Psoas muscle (tissue), 8 donors: ENCODE measurements around the gene HAGH. TPM values are rescaled to one million over a fixed set of nuclear protein-coding genes. Genes with fewer than 3 reads are reported as not detected.

Source experiments
- ATAC-seq, 4 donors: fragments of 200-7000 bp; cut with Tn5 transposase; one replicate each; pipeline ENCODE4 v1.9.1; 2020; ENCODE audit warnings: moderate library complexity in 3 of 4, mild to moderate bottlenecking in 2 of 4
- DNase-seq, 2 donors: peaks; one replicate each; pipeline ENCODE4 v3.0.0-alpha.2; 2020
- H3K27ac ChIP-seq: fragments of 200-600 bp; one replicate; pipeline ENCODE4 v1.8.0; 2022
- H3K27me3 ChIP-seq, 3 donors: fragments of 200-600 bp in 1 of 3; one replicate each; pipeline versions ENCODE4 v1.6.1 to v1.8.0; 2013 to 2022; ENCODE audit warnings: low read length in 2 of 3, mild to moderate bottlenecking in 2 of 3, moderate library complexity in 1 of 3; ENCODE audit not compliant: insufficient read depth in 3 of 3
- H3K36me3 ChIP-seq, 2 donors: fragments of 200-600 bp in 1 of 2; one replicate each; pipeline versions ENCODE4 v1.6.1 to v1.8.0; 2013 to 2022; ENCODE audit warnings: low read depth in 1 of 2, mild to moderate bottlenecking in 1 of 2, moderate library complexity in 1 of 2; ENCODE audit not compliant: insufficient read depth in 1 of 2
- H3K4me1 ChIP-seq: fragments of 200-600 bp; one replicate; pipeline ENCODE4 v1.8.0; 2022
- H3K4me3 ChIP-seq: fragments of 200-600 bp; one replicate; pipeline ENCODE4 v1.8.0; 2022; ENCODE audit warnings: mild to moderate bottlenecking
- H3K9me3 ChIP-seq: fragments of 200-600 bp; one replicate; pipeline ENCODE4 v1.8.0; 2022
- WGBS, 3 donors: extraction: QIAGEN DNeasy Blood & Tissue Kit; methylation state at CpG; one replicate each; pipeline versions ENCODE4 v1.1.6 to v1.1.7; 2013; 5-methylcytosine and 5-hydroxymethylcytosine counted together
- intact Hi-C, 2 donors: fragments of 100-400 bp; cut with DNase I; formaldehyde crosslinking; loops; one replicate each; pipeline versions ENCODE4 v1.11.0 to v1.14.2; 2022
- polyA plus RNA-seq, 3 donors: library from polyadenylated mRNA; stranded (reverse); fragments of 200-250 nt; gene quantifications; one replicate each; pipeline ENCODE4 v1.2.3, GENCODE V29; 2013
- total RNA-seq, 4 donors: library from RNA; stranded (reverse); fragmentation: NEBNext Ultra II Directional in 2 of 4; extraction: Animal tissue kit (Norgen Biotek cat#: 25700) in 2 of 4; gene quantifications; one replicate each; pipeline versions ENCODE4 v1.2.1 to v1.2.4, GENCODE V29; 2021 to 2023
- TF ChIP-seq, protein P1 (sequence below): fragments of 200-600 bp; IDR thresholded peaks from one replicate; pipeline ENCODE4 v1.8.0; 2022; ENCODE audit warnings: antibody characterized with exemption
- donor health status: healthy with polysubstance abuse.
- donor health status: DM: no; HTN: no; CAD: no; lungs with moderate emphysema.
- donor health status: Bipolar disorder and iron deficiency.
- donor health status: healthy.
- donor health status: DM: yes; HTN: yes; CAD: no.
- donor health status: DM: no; HTN: no; CAD: no.
- donor health status: DM: no; HTN: no; CAD: no.
- donor health status: DM: yes; HTN: yes; CAD: no.

Gene HAGH
- total and polyA plus RNA-seq, 7 donors, result 112 to 277 (median 160) TPM

GRCh38 chr16:1792836-1793577, 33.6 kb downstream of the HAGH start:
- 76 to 89% (median 83%) methylated on average over 23 to 33 of the region's 33 CpGs for WGBS, 3 donors
- Histone ChIP-seq H3K9me3 (no peaks in the 10 kb centered on the region), H3K4me3 (no peak overlapping the region), H3K4me1 (no peaks in the 10 kb centered on the region), H3K27me3 (no peaks in the 10 kb centered on the region), H3K27ac (no peak overlapping the region), H3K36me3 (peaks cover 0 to 35% of the 10 kb centered on the region in 2 donors)
- TF ChIP-seq, protein P1, sequence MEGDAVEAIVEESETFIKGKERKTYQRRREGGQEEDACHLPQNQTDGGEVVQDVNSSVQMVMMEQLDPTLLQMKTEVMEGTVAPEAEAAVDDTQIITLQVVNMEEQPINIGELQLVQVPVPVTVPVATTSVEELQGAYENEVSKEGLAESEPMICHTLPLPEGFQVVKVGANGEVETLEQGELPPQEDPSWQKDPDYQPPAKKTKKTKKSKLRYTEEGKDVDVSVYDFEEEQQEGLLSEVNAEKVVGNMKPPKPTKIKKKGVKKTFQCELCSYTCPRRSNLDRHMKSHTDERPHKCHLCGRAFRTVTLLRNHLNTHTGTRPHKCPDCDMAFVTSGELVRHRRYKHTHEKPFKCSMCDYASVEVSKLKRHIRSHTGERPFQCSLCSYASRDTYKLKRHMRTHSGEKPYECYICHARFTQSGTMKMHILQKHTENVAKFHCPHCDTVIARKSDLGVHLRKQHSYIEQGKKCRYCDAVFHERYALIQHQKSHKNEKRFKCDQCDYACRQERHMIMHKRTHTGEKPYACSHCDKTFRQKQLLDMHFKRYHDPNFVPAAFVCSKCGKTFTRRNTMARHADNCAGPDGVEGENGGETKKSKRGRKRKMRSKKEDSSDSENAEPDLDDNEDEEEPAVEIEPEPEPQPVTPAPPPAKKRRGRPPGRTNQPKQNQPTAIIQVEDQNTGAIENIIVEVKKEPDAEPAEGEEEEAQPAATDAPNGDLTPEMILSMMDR, result no peak
- intact Hi-C loops, result no loop called here
- no peak for ATAC-seq
- peak in 1 of 2 donors; percentile 16 for DNase-seq

GRCh38 chr16:1791943-1792812, 34.4 kb downstream of the HAGH start:
- TF ChIP-seq, protein P1, result no peak
- DNase-seq, result no peak
- 83 to 88% (median 85%) methylated on average over 53 to 59 of the region's 59 CpGs for WGBS, 3 donors
- Histone ChIP-seq H3K9me3 (no peaks in the 10 kb centered on the region), H3K4me1 (no peaks in the 10 kb centered on the region), H3K36me3 (peaks cover 0 to 43% of the 10 kb centered on the region in 2 donors), H3K4me3 (no peak overlapping the region), H3K27ac (no peak overlapping the region), H3K27me3 (no peaks in the 10 kb centered on the region)
- no peak for ATAC-seq
- intact Hi-C loops, result no loop called here

- peaks cover 0 to 51% of the 10 kb centered on the region in 2 donors for H3K36me3 ChIP-seq
- no peaks in the 10 kb centered on the region for H3K27me3 ChIP-seq
- no peaks in the 10 kb centered on the region for H3K4me1 ChIP-seq
- WGBS, 3 donors, result 92 to 94% (median 94%) methylated on average over 50 to 53 of the region's 53 CpGs
- intact Hi-C loops, result no loop called here
- H3K9me3 ChIP-seq, result no peaks in the 10 kb centered on the region
- no peak overlapping the region for H3K27ac ChIP-seq
- H3K4me3 ChIP-seq, result no peak overlapping the region
- TF ChIP-seq, protein P1, result no peak
- no peak for ATAC-seq
- no peak for DNase-seq
Observed at GRCh38 chr16:1791256-1791942, 35.2 kb downstream of the HAGH start.

DNA sequence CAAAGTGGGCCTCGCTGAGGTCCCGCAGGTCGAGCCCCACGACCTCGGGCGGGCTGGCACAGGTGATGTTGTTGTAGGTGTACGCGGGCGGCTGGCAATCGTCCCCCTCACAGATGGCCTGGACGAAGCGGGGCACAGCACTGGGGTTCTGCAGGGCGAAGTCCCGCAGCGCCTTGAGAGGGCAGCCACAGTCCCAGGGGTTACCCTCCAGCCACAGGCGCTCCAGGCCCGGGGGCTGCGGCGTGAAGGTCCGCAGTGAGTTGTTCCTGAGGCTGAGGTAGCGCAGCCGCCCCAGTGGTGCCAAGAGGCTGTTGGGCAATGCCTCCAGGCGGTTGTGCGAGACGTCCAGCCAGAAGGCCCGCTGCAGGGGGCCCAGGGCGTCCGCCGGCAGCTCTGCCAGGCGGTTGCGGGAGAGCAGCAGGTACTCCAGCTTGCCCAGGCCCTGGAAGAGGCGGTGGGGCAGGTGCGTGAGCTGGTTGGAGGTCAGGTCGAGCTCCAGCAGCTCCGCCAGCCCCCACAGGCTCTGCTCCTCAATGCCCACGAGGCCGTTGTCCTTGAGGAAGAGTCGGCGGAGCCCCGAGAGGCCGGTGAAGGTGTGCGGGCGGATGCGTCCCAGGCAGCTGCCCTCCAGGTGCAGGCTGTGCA, 35.9 kb downstream of the HAGH start:
- 91 to 94% (median 92%) methylated on average over 44 of the region's 44 CpGs for WGBS, 3 donors
- intact Hi-C loops, result no loop called here
- Histone ChIP-seq H3K4me1 (no peaks in the 10 kb centered on the region), H3K27ac (no peak overlapping the region), H3K9me3 (no peaks in the 10 kb centered on the region), H3K27me3 (no peaks in the 10 kb centered on the region), H3K4me3 (no peak overlapping the region), H3K36me3 (peaks cover 0 to 57% of the 10 kb centered on the region in 2 donors)
- TF ChIP-seq, protein P1, result no peak
- ATAC-seq (no peak), DNase-seq (no peak)
